NCI-H187 treated with DMSO at 0.1 percent for 48 hours (cell line): Measurements from ENCODE around the gene RAB9A.
A peak's percentile ranks its signal among the peaks of the same experiment; 100 is the strongest.
"Not testable (repeated sequence)": the region's sequence is repeated elsewhere in the genome, so short reads cannot be mapped to it uniquely, and the experiment has no call there.

ENCODE experiments used
- DNase-seq: peaks from one replicate; lab custom pipeline; 2025; lab: John Stamatoyannopoulos, UW

Gene RAB9A

GRCh38 chrX:13688958-13689740, at the start of gene RAB9A:
Gene RAB9A (plus strand): TSS chrX:13689128. CDS start chrX:13708747, 19,619 bp downstream.
- DNase-seq = peak; percentile 17

- not testable (repeated sequence) for DNase-seq
Measured at GRCh38 chrX:13641684-13642083, 47.2 kb upstream of the RAB9A start.

- DNase-seq = no peak
Measured at GRCh38 chrX:13645464-13646153, 43.3 kb upstream of the RAB9A start.

- DNase-seq = no peak
Measured at GRCh38 chrX:13646154-13646549, 42.8 kb upstream of the RAB9A start.

- no peak for DNase-seq
Measured at GRCh38 chrX:13647709-13648212, 41.2 kb upstream of the RAB9A start.

- DNase-seq = not testable (repeated sequence)
Measured at GRCh38 chrX:13648336-13648735, 40.6 kb upstream of the RAB9A start.

- DNase-seq = no peak
Measured at GRCh38 chrX:13649838-13650237, 39.1 kb upstream of the RAB9A start.

GRCh38 chrX:13650318-13650717, 38.6 kb upstream of the RAB9A start:
- no peak for DNase-seq

GRCh38 chrX:13651150-13651549, 37.8 kb upstream of the RAB9A start:
- no peak for DNase-seq

GRCh38 chrX:13652287-13652793, 36.6 kb upstream of the RAB9A start:
- DNase-seq = no peak

GRCh38 chrX:13652850-13653693, 35.9 kb upstream of the RAB9A start, which contains the start of gene TCEANC:
Gene TCEANC (plus strand): TSS chrX:13653141. CDS start chrX:13662509, 9,368 bp downstream.
- peak; percentile 37 for DNase-seq

GRCh38 chrX:13654116-13654515, 34.8 kb upstream of the RAB9A start:
- DNase-seq = no peak

- DNase-seq = no peak
Measured at GRCh38 chrX:13655674-13656073, 33.3 kb upstream of the RAB9A start.

- no peak for DNase-seq
Measured at GRCh38 chrX:13658602-13659001, 30.3 kb upstream of the RAB9A start.

- no peak for DNase-seq
Measured at GRCh38 chrX:13659063-13659462, 29.9 kb upstream of the RAB9A start.

- no peak for DNase-seq
Measured at GRCh38 chrX:13661735-13662288, 27.1 kb upstream of the RAB9A start.

GRCh38 chrX:13662355-13662791, 26.6 kb upstream of the RAB9A start:
- no peak for DNase-seq

- no peak for DNase-seq
Measured at GRCh38 chrX:13664020-13664419, 24.9 kb upstream of the RAB9A start.

- no peak for DNase-seq
Measured at GRCh38 chrX:13666836-13667235, 22.1 kb upstream of the RAB9A start.

- no peak for DNase-seq
Measured at GRCh38 chrX:13667919-13668318, 21.0 kb upstream of the RAB9A start.

- no peak for DNase-seq
Measured at GRCh38 chrX:13669246-13669737, 19.6 kb upstream of the RAB9A start.
